Stimulated activated CD4-positive, alpha-beta T cell treated with anti-CD3 and anti-CD28 coated beads, TNF-alpha, amount 100 ng/mL, for 48 hours (primary cell): ENCODE measurements around the gene LTBP1.
"Not testable (repeated sequence)": the region's sequence is repeated elsewhere in the genome, so short reads cannot be mapped to it uniquely, and the experiment has no call there.

ENCODE experiments used
- DNase-seq, 3 donors: peaks; one replicate each; pipeline ENCODE4 v3.0.0-alpha.2; 2020; ENCODE audit warnings: low read depth in 3 of 3

Gene LTBP1

GRCh38 chr2:32946314-32947075, at the start of gene LTBP1:
Gene LTBP1 (plus strand): TSS chr2:32946953. CDS start chr2:32947325, 372 bp downstream.
- DNase-seq, result peak; percentile 20 to 51 (median 34)

DNA sequence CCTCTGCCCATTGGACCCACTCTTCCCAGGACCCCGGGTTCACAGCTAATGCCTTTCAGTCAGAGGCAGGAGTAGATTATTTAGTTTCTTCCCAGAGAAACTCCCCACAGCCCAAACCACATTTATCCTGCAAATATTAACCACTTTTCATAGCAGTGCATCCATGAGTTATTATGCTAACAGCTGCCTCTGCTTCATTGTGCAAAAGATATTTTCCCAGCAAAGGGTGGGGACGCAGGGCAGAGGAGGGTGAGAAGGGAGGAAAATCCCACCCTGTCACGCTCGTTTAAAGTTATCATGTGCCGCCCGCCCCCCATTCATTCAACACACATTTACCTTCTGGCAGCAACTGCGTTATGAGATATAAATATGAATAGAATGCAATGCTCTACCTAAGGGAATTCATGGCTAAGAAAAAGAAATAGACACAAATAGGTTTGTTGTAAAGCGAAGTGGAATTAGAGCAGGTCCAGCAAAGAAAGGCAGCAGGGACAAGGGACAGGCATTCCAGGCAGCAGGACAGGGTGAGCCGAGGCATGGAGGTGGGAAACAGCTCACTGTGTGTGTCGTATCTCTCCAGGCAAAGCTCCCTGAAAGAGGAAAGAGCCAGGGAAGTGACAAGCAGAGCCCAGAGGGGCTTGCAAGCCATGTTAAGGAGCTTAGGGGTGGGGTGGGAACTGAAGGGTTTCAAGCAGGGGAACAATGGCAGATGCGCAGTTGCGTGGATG, 46.3 kb upstream of the LTBP1 start:
- no peak for DNase-seq

DNA sequence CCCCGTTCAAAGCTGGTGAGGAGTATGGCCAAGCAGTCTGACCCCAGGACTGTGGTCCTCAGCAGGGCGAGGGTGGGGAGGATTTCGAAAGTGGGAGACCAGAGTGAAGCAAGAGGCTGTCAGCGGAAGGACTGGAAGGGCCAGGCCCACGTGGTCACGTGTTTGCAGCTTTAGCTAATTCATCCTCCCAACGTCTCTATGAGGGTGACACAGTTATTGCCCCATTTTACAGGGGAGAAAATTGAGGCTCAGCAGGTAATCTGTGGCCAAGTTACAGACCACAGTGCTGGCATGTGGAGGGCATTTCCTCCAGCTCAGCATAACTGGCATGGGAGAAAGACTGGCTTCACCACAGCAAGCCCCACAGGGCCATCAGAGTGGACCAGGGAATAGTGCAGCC, 45.4 kb upstream of the LTBP1 start:
- DNase-seq, result no peak

GRCh38 chr2:32902174-32902573, 44.6 kb upstream of the LTBP1 start:
- DNase-seq, result no peak

- no peak for DNase-seq
Observed at GRCh38 chr2:32902986-32903385, 43.8 kb upstream of the LTBP1 start.

DNA sequence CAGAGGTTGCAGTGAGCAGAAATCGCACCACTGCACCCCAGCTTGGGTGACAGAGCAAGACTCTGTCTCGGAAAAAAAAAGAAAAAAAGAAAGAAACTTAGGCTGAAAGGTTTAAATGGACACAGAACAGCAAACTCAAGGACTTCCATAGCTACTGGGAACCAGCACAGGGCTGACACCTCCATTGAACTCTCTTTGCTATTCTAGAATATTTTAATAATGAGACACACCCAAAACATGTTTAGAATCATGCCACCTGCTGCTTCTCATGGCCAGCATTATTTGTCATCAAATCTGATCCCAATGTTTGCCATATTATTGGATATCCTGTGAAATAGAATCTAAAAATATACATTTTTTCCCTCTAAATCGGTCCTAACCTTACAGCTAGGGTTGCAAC, 42.7 kb upstream of the LTBP1 start:
- no peak for DNase-seq

- DNase-seq, result no peak
Observed at GRCh38 chr2:32904751-32905150, 42.0 kb upstream of the LTBP1 start.

DNA sequence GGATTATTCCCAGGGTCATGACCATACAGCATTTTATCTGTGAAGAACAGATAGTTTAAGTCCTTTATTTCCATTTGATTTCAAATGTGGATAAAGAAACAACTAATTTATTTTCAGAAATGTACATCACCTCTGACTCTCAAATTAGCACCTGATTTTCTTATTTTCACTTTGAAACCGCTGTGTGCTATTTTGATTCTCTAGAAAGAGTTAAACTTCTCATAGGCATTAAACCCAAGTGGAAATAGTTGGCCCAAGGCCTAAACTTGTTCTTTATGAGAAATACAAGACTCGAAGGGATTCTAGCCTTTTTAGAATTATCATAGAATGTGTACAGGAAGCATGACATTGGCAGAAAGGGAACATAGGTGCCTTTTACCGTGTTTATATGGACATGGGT, 41.5 kb upstream of the LTBP1 start:
- no peak for DNase-seq

GRCh38 chr2:32910883-32911598, 35.7 kb upstream of the LTBP1 start:
- no peak for DNase-seq

GRCh38 chr2:32915694-32916093, 31.1 kb upstream of the LTBP1 start:
- DNase-seq, result no peak

DNA sequence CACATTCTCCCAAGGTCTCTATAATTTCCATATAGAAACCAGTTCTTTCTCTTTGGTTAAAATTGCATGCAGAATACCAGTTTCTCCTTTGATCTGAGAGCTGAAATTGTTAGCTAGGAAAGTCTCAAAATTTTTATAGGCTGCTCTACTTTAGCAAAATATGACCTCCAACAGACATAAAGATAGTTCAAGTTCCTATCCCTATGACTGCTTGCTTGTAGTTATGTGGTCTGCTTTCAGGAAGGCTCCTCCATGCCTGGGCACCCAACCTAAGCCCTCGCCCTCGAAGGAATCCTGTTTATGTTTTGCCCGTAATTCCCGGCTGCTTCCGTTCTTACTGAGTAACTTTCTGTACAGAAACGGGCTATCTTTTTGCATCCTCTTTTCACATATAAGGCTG, 28.0 kb upstream of the LTBP1 start:
- no peak for DNase-seq

DNA sequence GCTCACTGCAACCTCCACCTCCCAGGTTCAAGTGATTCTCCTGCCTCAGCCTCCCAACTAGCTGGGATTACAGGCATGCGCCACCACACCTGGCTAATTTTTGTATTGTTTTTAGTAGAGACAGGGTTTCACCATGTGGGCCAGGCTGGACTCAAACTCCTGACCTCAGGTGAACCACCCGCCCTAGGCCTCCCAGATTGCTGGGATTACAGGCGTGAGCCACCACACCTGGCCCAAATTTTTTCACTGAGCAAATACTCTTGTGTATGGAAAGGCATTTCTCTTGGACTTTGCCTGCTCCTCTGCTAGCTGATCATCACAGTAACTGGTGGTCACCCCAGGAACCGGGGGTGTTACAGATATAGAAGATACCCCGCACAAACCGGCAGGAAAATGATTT, 26.9 kb upstream of the LTBP1 start:
- DNase-seq, result not testable (repeated sequence)

DNA sequence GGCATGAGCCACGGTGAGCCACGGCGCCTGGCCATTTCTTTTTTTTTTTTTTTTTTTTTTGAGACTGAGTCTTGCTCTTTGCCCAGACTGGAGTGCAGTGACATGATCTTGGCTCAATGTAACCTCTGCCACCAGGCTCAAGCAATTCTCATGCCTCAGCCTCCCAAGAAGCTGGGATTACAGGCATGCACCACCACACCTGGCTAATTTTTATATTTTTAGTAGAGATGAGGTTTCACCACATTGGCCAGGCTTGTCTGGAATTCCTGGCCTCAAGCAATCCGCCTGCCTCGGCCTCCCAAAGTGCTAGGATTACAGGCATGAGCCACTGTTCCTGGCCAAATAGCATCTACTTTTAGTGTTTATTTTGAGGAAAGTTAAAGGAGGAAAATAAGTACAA, 25.3 kb upstream of the LTBP1 start:
- not testable (repeated sequence) for DNase-seq

GRCh38 chr2:32922501-32922900, 24.3 kb upstream of the LTBP1 start:
- no peak for DNase-seq

DNA sequence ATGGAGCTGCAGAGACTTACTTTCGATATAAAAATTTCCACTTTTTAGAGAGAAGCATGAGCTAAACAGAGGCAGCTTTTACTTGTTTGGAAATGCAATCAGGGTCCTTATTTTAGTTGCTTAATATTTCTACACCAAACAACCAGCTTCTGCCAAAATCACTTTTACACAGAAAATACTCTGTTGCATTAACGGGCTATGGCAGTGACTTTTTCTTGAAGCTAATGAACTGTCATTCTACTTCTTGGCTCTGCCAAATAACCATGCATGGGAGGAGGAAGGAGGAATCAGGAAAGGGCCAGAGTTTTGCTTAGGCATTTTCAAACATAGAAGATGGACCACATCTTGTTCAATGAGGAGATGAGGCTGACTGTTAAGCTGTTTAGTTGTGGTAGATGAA, 23.6 kb upstream of the LTBP1 start:
- DNase-seq, result no peak

DNA sequence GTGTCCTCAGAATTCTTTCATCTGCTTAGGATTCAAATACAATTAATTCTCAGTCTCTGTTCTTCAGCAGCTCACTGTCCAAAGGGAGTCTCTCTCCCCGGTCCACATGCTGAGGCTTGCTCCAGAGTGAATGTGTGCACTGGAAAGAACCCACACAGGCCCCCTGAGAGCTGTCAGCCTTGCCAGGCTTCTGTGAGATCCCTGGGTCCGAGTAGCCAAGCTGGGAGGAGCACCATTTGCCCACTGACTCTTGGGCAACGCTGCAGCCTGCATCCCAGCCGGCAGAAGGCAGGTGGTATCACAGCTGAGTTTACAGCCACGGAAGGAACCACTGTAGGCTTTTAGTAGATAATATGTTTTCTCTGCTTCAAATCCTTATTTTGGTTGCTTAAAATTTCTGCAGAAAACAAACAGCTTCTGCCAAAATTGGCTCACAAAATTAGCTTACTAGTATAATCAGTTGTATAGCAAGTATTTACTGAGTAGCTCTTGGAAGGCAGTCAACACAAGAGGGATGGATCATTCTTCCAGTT, 21.4 kb upstream of the LTBP1 start:
- DNase-seq, result no peak

- no peak for DNase-seq
Observed at GRCh38 chr2:32925976-32926707, 20.6 kb upstream of the LTBP1 start.

DNA sequence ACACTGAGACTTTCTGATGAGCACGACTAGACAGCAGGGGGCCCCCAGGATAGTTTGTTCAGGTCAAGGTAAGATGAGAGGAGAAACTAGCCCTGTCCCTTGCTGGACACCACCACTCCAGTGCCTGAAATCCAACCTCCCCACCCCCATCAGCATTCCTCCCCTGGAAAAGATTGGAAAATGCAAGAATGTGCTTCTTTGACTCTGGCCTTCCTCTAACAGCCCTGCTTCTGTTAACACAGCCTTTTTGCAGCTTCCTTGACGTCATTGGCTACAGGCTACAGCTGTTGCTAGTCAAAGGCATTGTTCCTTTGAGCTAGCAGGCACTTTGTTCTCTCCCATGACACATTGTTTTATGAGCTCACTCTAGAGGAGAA, 20.1 kb upstream of the LTBP1 start:
- no peak for DNase-seq

DNA sequence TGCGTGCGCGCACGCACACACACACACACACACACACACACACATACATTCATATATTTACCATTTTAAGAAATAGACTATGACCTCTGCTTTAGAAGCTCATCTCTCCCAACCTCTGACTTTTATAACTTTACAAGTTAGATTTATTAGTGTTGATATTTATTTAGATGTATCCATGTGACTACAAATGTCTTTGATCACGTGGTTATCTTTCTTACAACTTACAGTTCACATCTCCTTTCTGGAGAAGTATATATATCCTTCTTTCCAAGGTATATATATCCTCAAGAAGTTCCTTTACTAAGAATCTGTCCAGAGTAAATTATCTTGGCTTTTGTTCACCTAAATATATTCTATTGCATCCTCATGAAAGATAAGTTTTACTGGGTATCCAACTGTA, 16.3 kb upstream of the LTBP1 start:
- no peak for DNase-seq

DNA sequence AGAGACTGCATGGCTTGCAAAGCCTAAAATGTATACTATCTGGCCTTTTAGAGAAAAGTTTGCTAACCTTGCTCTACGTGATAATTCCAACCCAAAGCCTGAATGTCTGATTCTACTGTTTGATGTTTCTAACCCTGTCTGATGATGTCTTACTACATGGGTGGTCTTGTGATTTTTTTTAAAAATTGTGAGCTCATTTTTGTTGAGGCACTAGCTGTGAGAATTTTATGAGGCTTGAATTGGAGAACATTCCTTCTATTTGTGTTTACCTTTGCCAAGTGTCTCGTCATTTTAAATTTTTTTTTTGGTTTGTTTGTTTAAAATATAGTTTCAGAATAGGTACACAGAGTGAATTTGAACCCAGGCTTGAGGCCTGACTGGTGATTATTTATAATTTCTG, 15.2 kb upstream of the LTBP1 start:
- no peak for DNase-seq

- no peak for DNase-seq
Observed at GRCh38 chr2:32931945-32932709, 14.6 kb upstream of the LTBP1 start.
